ENCODE measurements around the gene ZBTB4. TPM values are rescaled to one million over a fixed set of nuclear protein-coding genes. Genes with fewer than 3 reads are reported as not detected.

ZBTB4 gene
- total RNA-seq, 1 experiment from 2014 or later: 14.7 TPM

DNA sequence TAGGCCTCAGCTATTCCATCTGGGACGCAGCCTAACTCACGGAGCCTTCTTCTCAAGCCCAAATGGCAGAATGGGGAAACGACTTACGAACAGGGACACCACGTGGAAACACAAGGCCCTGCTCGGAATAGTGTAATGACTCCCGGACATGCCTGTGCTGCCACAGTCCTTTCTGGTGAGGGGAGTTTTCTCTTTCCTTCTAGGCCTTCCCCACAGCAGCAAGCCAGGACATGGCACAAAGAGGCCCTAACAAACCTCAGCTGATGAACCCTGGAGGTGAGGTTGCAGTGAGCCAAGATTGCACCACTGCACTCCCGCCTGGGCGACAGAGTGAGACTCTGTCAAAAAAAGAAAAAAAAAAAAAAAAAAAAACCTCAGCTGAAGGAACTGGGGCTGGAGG, 15.3 kb downstream of the ZBTB4 start:
- Histone ChIP-seq H3K4me3 (ENCODE audit: low read length) (no peak overlapping the region), H4K20me1 (ENCODE audit: low read length) (no peaks in the 10 kb centered on the region), H3K9ac (ENCODE audit: low read length) (no peak overlapping the region), H2AFZ (ENCODE audit: low read length) (no peak overlapping the region), H3K9me3 (ENCODE audit: low read length) (no peaks in the 10 kb centered on the region), H3K79me2 (ENCODE audit: low read length) (0 out of 2 replicates have a peak, but pooled peaks cover 5% of the 10 kb centered on the region), H3K27ac (ENCODE audit: low read length) (no peak overlapping the region), H3F3A (ENCODE audit: low read length, unreplicated experiment) (no peaks in the 10 kb centered on the region), H3K9me2 (replicated peaks; ENCODE audit: low read length) (no peaks in the 10 kb centered on the region), H3K36me3 (ENCODE audit: low read depth, low read length) (no peaks in the 10 kb centered on the region; the same call in 1 of the 2 replicates), H3K4me2 (ENCODE audit: low read length) (no peak overlapping the region), H3K27me3 (ENCODE audit: low read length) (no peaks in the 10 kb centered on the region), H3K4me1 (ENCODE audit: insufficient read depth, low read length) (no peaks in the 10 kb centered on the region)
- intact Hi-C loops (cut with micrococcal nuclease): no loop called here
- POLR2A ChIA-PET (ENCODE audit: unreplicated experiment): no interaction called here
- ATAC-seq (no peak), DNase-seq (no peak)
- CTCF ChIA-PET: no interaction called here
- TF ChIP-seq EZH2 (IDR thresholded peaks at IDR 0.05; ENCODE audit: low read length, unreplicated experiment) (no peak), EZH2phosphoT487 (IDR thresholded peaks at IDR 0.05; ENCODE audit: borderline replicate concordance, low read length) (no peak)
- TF ChIP-seq, protein P1, sequence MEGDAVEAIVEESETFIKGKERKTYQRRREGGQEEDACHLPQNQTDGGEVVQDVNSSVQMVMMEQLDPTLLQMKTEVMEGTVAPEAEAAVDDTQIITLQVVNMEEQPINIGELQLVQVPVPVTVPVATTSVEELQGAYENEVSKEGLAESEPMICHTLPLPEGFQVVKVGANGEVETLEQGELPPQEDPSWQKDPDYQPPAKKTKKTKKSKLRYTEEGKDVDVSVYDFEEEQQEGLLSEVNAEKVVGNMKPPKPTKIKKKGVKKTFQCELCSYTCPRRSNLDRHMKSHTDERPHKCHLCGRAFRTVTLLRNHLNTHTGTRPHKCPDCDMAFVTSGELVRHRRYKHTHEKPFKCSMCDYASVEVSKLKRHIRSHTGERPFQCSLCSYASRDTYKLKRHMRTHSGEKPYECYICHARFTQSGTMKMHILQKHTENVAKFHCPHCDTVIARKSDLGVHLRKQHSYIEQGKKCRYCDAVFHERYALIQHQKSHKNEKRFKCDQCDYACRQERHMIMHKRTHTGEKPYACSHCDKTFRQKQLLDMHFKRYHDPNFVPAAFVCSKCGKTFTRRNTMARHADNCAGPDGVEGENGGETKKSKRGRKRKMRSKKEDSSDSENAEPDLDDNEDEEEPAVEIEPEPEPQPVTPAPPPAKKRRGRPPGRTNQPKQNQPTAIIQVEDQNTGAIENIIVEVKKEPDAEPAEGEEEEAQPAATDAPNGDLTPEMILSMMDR (conservative IDR thresholded peaks at IDR 0.05; ENCODE audit: low read depth, low read length): no peak
- no TSS peak for BruUV-seq (replicated peaks)

DNA sequence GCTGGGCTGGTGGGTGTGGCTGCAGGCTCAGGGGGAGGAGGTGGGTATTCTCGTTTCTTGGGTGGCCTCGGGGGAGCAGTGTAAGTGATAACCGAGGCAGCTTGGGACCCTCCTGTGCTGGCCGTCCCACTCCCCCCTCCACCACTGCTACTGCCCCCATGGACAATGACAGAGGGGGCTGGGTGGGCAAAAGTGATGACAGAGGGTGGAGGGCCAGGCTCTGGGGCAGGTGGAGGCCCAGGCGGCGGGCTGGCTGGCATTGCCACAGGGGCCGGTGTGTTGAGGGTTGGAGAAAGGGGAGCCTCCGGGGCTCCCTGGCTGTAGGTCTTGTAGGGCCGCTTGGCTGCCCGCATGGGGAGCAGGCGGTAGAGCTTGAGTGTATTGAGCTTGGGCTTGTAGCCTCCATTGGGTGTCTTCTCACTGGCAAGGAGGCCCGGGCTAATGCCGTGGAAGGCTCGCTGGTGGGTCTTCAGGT, 16.0 kb downstream of the ZBTB4 start:
- no peaks in the 10 kb centered on the region for H3K4me1 ChIP-seq (ENCODE audit: insufficient read depth, low read length)
- intact Hi-C loops (cut with micrococcal nuclease): no loop called here
- H3K9me2 ChIP-seq (replicated peaks; ENCODE audit: low read length): no peaks in the 10 kb centered on the region
- TF ChIP-seq EZH2phosphoT487 (IDR thresholded peaks at IDR 0.05; ENCODE audit: borderline replicate concordance, low read length): no peak
- TF ChIP-seq EZH2 (IDR thresholded peaks at IDR 0.05; ENCODE audit: low read length, unreplicated experiment): no peak
- TF ChIP-seq, protein P1 (conservative IDR thresholded peaks at IDR 0.05; ENCODE audit: low read depth, low read length): no peak
- H4K20me1 ChIP-seq (ENCODE audit: low read length): no peaks in the 10 kb centered on the region
- no peak overlapping the region for H3K9ac ChIP-seq (ENCODE audit: low read length)
- H3K9me3 ChIP-seq (ENCODE audit: low read length): no peaks in the 10 kb centered on the region
- no peaks in the 10 kb centered on the region for H3K27me3 ChIP-seq (ENCODE audit: low read length)
- no peak for ATAC-seq
- H3F3A ChIP-seq (ENCODE audit: low read length, unreplicated experiment): no peaks in the 10 kb centered on the region
- CTCF ChIA-PET: no interaction called here
- H3K4me2 ChIP-seq (ENCODE audit: low read length): no peak overlapping the region
- H3K79me2 ChIP-seq (ENCODE audit: low read length): no peaks in the 10 kb centered on the region
- BruUV-seq (replicated peaks): no TSS peak
- no peak overlapping the region for H3K27ac ChIP-seq (ENCODE audit: low read length)
- H3K36me3 ChIP-seq (ENCODE audit: low read depth, low read length): no peaks in the 10 kb centered on the region; the same call in 1 of the 2 replicates
- H2AFZ ChIP-seq (ENCODE audit: low read length): no peak overlapping the region
- POLR2A ChIA-PET (ENCODE audit: unreplicated experiment): no interaction called here
- no peak for DNase-seq
- H3K4me3 ChIP-seq (ENCODE audit: low read length): no peak overlapping the region

DNA sequence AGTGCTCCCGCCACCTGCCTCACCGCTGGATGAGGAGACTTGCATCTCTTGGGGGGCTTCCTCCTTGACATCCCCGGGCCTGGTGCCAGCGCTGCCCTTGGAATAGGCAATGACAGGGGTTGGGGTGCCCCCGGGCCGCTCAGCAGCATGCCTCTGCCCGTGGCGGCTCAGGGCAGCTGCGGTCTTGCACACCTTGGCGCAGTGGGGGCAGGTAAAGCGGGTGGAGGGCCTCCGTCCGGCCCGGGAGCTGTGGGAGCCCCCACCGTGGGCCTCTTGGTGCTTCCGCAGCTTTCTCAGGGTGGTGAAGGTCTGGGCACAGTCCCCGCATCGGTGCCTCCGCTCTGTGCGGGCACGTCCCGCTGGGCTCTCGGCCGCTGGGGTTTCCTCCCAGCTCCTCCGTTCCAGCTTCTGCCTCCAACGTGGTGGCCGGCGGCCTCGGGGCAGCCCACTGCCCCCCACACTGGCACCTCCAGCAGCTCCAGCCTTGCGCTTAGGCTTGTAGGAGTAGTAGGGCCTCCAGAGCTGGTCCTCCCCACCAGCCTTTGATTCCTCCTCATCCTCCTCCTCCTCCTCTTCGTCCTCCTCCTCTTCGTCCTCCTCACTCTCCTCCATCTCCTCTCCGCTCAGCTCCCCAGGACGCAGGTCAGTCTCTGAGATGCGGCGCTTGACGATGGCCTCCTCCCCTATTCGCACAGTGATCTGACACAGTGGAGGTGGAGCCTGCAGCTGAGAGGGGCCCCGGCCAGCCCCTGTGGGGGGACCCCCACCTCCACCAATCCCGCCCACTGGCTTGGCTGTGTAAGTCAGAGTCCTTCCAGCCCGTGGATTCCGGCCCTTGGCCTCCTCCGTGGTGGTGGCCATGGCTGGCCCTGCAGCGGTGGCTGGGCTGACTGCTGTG, 16.7 kb downstream of the ZBTB4 start:
- POLR2A ChIA-PET (ENCODE audit: unreplicated experiment): no interaction called here
- no peak overlapping the region for H3K4me2 ChIP-seq (ENCODE audit: low read length)

More for the DNA sequence above, 16.7 kb downstream of the ZBTB4 start:
- BruUV-seq (replicated peaks): no TSS peak
- no peak overlapping the region for H3K4me3 ChIP-seq (ENCODE audit: low read length)
- no peaks in the 10 kb centered on the region for H4K20me1 ChIP-seq (ENCODE audit: low read length)
- no peak for DNase-seq
- no peaks in the 10 kb centered on the region for H3K79me2 ChIP-seq (ENCODE audit: low read length)
- H3K36me3 ChIP-seq (ENCODE audit: low read depth, low read length): no peaks in the 10 kb centered on the region; the same call in 1 of the 2 replicates
- no peaks in the 10 kb centered on the region for H3K9me2 ChIP-seq (replicated peaks; ENCODE audit: low read length)
- H3K27ac ChIP-seq (ENCODE audit: low read length): no peak overlapping the region
- CTCF ChIA-PET: no interaction called here
- H3K9ac ChIP-seq (ENCODE audit: low read length): no peak overlapping the region
- H3F3A ChIP-seq (ENCODE audit: low read length, unreplicated experiment): no peaks in the 10 kb centered on the region
- ATAC-seq: no peak
- TF ChIP-seq, protein P1 (conservative IDR thresholded peaks at IDR 0.05; ENCODE audit: low read depth, low read length): no peak
- no peak for TF ChIP-seq EZH2phosphoT487 (IDR thresholded peaks at IDR 0.05; ENCODE audit: borderline replicate concordance, low read length)
- no peak for TF ChIP-seq EZH2 (IDR thresholded peaks at IDR 0.05; ENCODE audit: low read length, unreplicated experiment)
- H2AFZ ChIP-seq (ENCODE audit: low read length): no peak overlapping the region
- no peaks in the 10 kb centered on the region for H3K9me3 ChIP-seq (ENCODE audit: low read length)
- no peaks in the 10 kb centered on the region for H3K4me1 ChIP-seq (ENCODE audit: insufficient read depth, low read length)
- intact Hi-C loops (cut with micrococcal nuclease): no loop called here
- H3K27me3 ChIP-seq (ENCODE audit: low read length): no peaks in the 10 kb centered on the region

Data from PC-3 (cell line).